HG03280 (cell line): Measurements from ENCODE around the gene TEKT2.

Experiments used
- ATAC-seq: cut with Tn5 transposase; IDR thresholded peaks from one replicate; pipeline ENCODE4 v1.9.1; 2021; ENCODE audit warnings: mild to moderate bottlenecking, moderate library complexity; ENCODE audit not compliant: unreplicated experiment

TEKT2 gene

DNA sequence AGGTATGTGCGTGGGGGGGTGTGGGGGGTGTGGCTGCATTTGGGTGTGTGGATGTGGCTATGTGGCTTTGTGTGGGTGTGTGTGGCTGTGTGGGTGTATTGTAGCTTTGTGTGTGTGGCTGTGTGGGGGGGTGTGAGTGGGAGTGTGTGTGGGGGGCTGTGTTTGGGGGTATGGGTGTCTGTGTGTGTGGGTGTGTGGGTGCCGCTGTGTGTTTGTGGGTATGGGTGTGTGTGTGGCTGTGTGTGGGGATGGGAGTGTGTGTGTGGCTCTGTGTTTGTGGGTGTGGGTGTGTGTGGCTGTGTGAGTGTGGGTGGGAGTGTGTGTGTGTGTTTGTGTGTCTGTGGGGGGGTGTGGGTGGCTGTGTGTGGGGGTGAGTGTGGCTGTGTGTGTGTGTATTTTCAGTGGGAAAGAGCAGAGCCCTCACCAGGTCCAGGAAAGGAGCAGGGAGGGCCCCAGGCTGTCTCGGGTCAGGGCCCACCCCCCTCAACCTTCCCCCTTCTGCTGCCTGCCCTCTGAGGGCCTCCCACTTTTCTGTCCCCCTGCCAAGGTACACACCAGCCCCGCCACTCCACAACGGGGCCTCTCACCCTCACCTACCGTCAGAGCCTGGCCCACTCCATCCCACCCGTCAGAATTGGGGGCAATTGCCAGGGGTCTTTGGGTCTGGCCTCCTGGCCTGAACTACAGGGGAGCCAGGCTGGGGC, 43.1 kb downstream of the TEKT2 start:
- no peak for ATAC-seq

GRCh38 chr1:36128126-36128904, 44.4 kb downstream of the TEKT2 start:
- no peak for ATAC-seq

GRCh38 chr1:36128905-36129206, 45.0 kb downstream of the TEKT2 start:
- no peak for ATAC-seq

- ATAC-seq: no peak
These were observed 48.1 kb downstream of the TEKT2 start for GRCh38 chr1:36132029-36132428.

DNA sequence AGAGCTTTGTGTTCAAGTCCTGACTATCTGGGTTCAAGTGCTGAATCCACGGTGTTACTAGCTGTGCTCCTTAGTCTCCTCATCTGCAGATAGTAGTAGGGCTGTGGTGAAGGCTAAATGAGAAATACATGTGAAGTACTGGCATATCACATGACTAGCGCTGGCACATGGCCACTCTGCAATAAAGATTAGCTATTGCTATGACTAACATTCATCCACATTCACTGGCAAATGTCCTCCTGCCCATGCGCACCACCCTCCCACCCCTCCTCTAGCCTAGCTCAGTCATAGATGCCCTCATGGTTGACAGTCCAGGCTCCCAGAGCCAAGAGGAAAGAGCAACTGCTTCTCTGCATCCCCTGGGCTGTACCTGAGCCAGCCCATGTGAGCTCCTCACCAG, 49.6 kb downstream of the TEKT2 start:
- no peak for ATAC-seq

DNA sequence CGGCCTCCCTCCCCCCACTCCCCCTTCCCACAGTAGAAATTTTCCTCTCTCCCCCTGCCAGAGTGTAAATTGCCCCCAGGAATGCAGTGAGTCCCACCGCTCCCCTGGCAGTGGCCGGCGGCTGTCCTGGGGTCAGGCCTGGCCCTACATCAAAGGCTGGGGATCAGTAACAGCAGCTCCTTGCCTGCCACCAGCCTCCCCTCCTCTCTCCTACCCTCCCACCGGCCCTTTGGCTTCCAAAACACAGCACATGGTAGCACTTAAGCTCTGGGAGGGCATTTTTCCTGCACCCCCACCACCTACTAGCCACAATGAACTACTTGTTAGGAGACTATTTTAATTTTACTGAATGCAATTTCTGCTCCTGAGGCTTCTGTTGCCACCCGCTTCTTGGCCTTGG, 50.1 kb downstream of the TEKT2 start:
- no peak for ATAC-seq

- no peak for ATAC-seq
These were observed 50.8 kb downstream of the TEKT2 start for GRCh38 chr1:36134505-36135329.

- no peak for ATAC-seq
These were observed 51.4 kb downstream of the TEKT2 start for GRCh38 chr1:36135330-36135667.

DNA sequence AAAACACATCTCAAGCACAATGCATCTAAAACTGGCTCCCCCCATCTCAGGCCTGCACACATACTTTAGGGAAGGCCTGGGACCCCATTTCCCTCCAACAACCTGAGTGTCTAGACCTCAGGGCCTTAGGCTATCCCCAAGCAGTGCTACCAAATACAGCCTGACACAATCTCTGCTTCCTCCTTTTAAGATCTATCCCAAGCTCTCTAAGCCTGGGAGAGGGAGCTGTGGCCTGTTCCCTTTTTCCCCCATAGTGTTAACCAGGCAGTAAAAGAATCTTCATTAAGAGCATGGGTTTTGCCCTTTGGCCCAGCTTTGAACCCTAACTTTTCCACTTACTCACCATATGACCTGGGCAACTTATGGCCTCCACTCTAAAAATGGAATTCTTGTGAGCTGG, 51.9 kb downstream of the TEKT2 start:
- no peak for ATAC-seq

DNA sequence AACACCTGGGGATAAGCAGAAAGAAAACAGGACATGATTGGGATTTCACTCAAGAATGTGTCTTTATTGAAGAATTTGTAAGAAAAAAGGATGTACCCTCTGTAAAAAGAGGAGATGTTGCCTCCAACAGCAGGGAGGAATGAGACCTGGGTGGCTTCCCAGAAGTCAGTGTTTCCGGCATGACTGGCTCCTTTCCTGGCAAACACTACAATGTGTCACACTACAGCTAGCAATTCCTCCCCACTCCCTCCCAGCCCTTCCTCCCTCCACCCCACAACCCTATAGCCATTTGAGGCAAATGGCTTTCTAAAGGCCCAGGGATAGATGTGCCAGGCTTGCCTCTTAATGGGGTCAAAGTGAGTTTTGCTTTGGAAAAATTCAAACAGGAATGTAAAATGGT, 52.6 kb downstream of the TEKT2 start:
- ATAC-seq: no peak

DNA sequence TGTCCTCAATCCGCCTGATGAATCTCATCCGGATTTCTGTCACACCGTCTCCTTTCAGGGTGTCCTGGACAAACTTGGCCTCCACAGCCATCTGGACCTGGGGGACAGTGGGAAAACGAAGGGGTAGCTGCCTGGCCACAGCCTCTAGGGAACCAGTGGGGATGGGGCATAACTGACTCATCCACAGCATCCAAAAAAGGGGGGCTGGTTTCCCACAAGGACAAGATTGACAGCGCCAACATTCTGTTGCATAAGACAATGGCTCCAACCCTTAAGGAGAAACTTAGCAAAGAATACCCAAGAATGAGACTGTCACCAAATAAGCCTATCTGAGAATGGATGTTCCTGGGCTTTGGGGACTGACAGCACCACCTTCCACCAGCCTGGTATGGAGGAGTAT, 53.3 kb downstream of the TEKT2 start:
- ATAC-seq: no peak

GRCh38 chr1:36137776-36138175, 53.9 kb downstream of the TEKT2 start:
- no peak for ATAC-seq
